Germinal center (tissue), 1 donor: ENCODE measurements around the gene AP2M1.
A peak's percentile ranks its signal among the peaks of the same experiment; 100 is the strongest.

Experiments
- DNase-seq: peaks from one replicate; pipeline ENCODE4 v3.0.0; 2012; ENCODE audit warnings: mixed read lengths, low spot score

AP2M1 gene

DNA sequence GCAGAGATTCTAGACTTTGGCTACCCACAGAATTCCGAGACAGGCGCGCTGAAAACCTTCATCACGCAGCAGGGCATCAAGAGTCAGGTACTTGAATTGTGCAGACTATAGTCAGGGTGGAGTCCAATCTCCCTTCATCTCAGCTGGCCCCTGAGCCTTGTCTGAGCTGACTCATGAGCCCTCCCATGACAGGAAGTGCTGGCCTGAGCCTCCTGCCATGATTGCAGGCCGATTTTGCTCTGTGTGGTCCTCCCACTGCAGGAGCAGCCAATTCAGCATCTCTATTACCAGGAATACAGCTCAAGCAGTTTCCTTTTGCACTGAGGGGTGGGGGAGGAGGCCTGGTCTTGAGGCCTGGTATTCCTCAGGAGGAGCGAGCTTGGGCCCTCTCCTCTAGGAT lies 5.5 kb downstream of the AP2M1 start:
- DNase-seq: no peak

DNA sequence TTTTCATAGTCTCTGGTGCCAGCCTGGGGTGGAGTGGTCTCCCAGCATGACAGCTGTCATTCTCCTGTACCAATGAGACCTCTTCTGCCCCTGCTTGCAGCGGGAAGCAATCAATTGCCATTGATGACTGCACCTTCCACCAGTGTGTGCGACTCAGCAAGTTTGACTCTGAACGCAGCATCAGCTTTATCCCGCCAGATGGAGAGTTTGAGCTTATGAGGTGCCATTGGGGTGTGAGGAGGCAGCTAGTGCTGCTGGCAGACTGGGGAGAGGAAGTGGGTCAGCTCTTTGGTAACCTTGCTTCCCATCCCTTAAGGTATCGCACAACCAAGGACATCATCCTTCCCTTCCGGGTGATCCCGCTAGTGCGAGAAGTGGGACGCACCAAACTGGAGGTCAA lies 6.9 kb downstream of the AP2M1 start:
- DNase-seq: no peak

DNA sequence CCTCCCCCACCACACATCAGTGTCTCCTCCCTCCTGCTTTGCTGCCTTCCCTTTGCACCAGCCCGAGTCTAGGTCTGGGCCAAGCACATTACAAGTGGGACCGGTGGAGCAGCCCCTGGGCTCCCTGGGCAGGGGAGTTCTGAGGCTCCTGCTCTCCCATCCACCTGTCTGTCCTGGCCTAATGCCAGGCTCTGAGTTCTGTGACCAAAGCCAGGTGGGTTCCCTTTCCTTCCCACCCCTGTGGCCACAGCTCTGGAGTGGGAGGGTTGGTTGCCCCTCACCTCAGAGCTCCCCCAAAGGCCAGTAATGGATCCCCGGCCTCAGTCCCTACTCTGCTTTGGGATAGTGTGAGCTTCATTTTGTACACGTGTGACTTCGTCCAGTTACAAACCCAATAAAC lies 9.0 kb downstream of the AP2M1 start:
- DNase-seq: no peak

DNA sequence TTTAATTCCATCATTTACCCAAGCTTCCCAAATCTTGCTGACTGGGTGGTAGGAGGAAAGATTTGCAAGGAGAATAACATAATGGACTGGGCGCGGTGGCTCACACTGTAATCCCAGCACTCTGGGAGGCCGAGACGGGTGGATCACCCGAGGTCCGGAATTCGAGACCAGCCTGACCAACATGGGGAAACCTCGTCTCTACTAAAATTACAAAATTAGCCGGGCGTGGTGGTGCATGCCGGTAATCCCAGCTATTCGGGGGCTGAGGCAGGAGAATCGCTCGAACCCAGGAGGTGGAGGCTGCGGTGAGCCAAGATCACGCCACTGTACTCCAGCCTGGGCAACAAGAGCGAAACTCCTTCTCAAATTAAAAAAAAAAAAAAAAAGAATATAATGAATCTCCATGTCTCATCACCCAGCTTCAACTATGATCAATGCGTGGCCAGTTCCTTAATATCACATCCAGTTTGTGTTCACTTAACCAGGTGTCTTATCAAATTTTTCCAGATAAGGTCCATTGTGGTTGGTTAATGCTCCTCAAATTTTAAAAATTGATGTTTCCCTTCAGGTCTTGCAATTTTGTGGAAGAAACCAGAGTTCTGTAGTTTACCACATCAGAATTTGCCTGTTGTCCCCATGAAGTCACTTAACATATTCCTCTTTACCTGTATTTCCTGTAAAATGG lies 10.0 kb downstream of the AP2M1 start:
- DNase-seq: no peak

DNA sequence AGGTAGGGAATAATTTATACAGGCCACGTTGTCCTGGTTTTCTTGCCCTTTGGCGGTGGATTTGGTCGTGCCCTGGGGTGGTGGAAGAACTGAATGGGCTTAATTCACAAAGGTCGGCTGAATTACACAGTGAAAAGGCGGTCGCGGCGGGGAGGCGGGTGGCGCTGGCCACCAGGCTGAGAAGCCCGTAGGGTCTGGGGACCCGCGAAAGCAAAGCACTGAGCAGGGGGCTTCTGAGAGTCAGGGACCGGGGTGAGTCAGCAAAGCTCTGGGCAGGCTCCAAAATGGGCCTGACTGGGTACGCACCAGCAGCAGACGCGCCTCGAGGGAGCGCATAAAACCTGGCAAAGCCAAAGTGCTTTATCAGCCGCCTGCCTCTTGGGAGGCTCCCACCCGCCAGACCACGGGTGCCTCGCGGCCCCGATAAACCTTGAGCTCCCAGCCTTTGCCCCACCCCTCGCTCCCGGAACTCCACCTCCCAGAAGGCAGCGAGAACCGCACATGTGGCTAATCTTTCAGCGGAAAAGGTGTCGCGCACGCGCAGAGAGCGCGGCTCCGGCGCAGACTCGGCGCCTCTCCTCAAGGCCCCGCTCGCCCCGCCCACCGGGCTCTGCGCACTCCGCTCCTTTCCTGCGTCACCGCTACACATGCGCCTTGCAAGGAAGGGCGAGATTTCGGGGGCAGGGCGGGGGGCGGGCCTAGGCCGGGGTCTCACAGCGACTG lies 11.0 kb downstream of the AP2M1 start:
- peak; percentile 98 for DNase-seq

DNA sequence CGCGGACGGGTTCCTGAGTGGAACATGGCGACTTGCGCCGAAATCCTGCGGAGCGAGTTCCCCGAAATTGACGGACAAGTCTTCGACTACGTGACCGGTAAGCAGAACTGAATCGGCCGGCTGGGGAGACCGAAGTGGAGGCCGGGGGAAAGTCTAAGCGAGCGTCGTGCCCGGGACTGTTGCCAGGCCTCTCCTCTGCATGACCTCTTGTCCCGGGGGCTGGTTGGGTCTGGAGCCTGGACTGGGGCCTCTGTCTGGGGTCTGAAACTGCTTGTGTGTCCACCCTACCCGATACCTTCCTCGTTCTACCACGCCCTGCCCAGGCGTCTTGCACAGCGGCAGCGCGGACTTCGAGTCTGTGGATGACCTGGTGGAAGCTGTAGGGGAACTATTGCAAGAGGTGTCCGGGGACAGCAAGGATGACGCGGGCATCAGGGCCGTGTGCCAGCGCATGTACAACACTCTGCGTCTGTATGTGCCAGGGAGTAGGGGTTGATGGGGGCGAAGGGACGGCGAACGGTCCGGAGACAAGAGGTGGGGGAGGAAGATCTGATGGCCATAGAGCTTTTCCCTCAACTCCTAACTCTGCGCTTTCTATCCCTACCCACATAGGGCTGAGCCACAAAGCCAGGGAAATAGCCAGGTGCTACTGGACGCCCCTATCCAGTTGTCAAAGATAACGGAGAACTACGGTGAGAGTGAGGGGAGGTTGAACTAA lies 11.7 kb downstream of the AP2M1 start, which contains the start of gene ABCF3:
Gene ABCF3 (plus strand): TSS at position 16 of the 718 bp plus-strand sequence. CDS start 9 bp downstream, at position 25.
- DNase-seq: peak; percentile 22

DNA sequence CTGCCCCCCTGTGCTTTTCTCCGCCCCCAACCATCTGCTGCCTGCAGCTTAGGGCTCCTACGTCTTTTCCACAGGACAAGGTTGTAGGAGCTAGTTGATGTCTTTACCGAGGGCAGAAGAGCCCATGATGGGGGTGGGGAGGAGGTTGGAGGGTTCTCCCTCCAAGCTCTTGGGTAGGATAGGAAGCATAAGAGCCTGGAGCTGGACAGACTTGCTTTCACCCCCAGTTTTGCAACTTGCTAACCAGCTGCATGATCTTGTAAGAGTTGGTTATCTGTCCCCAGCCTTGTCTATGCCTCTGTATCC lies 12.2 kb downstream of the AP2M1 start:
- no peak for DNase-seq

DNA sequence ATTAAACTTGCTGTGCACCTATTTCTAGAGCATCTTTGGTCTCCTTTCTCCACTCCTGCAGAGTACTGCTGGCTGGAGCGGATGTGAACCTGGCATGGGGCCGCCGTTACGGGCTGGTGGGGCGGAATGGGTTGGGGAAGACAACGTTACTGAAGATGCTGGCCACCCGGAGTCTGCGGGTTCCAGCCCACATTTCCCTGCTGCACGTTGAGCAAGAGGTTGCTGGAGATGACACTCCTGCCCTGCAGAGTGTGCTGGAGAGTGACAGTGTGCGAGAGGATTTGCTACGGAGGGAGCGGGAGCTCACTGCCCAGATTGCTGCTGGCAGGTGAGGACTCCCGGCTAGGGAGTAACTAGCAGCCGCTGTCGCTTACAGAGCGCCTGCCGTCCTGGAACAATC lies 13.4 kb downstream of the AP2M1 start:
- DNase-seq: no peak

DNA sequence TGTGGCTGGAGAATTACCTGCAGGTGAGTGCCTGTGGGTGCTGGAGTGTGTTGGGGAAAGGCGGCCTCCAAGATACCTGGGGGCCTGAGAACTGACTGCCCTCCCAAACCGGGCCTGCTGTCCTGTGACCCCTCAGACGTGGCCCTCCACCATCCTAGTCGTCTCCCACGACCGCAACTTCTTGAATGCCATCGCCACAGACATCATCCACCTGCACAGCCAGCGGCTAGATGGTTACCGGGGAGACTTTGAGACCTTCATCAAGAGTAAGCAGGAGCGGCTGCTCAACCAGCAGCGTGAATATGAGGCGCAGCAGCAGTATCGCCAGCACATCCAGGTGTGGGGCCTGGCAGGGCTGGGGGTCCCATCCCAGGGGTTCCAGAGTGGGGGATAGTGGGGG lies 14.8 kb downstream of the AP2M1 start:
- DNase-seq: no peak

DNA sequence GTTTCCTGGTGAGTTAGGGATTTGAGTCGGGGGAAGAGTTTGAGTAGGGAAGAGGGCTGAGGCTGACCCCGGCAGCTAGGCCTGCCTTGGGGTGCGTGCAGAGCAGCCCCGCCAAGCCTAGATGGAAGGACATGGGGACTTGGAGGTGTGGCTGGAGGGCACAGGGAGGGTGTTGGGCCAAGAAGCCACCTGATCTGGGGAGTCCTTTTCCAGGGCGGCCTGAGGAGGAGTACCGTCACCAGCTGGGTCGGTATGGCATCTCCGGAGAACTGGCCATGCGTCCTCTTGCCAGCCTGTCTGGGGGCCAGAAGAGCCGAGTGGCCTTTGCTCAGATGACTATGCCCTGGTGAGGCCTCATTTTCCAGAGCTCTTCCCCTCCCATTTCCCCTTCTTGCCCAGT lies 18.2 kb downstream of the AP2M1 start:
- DNase-seq: no peak

DNA sequence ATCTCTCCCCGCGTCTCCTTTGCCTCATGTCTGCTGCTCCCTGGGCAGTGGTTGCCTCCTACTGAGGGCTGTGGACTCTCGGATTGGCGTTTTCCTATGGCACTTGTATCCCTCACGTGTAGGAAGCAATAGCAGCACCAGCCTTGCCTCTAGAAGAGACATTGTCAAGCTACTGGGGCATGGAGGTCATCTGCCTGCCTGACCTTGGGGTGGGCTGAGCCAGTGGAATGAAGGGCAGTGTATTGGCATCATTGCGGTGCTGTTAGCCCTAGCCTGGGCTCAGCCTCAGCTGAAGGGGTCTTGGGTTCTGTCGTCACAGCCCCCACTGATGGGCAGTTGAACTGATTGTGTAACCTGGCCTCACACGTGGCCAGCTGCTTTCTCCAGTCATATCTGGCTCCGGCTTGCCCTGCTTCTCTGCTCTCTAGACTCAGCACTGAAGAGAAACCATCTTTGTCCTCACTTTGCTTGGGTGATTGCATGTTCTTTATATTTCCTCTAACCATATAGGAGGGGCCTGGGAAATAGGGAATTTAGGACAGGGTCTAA lies 19.4 kb downstream of the AP2M1 start:
- DNase-seq: no peak

DNA sequence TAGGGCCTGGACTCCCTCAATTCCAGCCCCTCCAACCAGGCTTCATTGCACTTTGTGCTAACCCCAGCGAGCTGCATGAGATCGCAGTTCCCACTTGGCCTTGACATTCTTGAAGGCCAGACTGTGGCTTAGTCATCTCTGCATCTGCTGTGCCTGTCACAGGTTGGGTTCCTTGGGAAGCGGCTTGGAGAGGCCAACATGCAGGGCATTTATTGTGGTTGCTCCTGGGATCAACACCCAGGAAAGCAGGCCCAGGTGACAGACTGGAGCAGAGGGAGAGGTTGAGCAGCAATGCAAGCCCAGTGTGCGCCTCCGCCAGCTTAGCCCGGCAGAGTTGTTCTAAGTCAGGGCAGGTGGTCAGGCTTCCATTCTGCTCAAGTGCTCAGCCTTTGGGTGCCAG lies 21.9 kb downstream of the AP2M1 start:
- DNase-seq: no peak

DNA sequence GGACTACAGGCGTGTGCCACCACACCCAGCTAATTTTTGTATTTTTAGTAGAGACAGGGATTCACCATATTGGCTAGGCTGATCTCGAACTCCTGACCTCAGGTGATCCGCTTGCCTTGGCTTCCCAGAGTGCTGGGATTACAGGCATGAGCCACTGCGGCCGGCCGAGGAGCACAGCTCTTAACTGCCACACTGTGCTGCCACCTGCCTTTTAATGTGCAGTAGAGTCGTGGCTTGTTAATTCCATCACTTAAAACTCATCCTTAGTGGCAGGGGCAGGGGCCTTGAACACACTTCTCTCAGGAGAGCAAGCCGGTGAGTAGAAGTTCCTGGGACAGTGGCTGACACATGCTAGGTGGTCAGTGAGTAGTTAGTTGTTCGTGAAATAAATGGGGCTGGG lies 23.9 kb downstream of the AP2M1 start:
- DNase-seq: no peak

DNA sequence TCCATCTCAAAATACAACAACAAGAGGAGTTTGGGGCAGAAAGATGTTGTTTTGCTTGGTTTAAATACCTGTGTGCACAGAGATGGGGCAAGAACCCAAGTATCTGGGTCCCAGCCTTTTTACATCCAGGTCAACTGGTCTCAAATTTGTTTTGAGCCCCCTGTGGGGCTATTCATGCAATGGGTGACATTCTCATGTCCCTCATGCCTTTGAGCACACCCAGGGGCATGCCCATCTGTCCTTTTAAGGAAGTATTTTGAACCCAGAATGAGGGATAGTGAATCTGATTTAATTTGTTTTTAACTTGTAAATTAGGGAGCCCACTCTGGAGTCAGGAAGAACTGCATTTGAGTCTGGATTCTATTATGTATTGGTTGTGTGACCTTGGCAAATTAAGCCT lies 26.2 kb downstream of the AP2M1 start:
- DNase-seq: no peak

DNA sequence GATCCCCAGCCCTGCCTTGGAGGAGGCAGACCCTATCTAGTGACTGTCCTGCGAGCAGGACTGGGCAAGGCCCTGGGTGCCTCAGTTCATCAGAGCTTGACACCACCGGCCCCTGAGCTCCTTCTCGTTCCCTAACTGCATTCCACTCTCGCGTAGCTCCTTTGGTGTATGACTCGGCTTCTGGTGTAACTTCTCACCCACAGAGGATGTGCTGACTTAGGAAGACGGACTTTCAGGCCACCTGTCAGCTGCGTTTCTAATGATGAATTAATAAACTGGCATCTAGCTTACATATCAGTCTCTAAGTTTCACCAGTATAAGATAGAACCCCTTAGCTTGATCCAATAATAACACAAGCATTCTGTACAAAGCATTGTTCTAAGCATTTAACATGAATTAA lies 28.9 kb downstream of the AP2M1 start:
- DNase-seq: no peak

DNA sequence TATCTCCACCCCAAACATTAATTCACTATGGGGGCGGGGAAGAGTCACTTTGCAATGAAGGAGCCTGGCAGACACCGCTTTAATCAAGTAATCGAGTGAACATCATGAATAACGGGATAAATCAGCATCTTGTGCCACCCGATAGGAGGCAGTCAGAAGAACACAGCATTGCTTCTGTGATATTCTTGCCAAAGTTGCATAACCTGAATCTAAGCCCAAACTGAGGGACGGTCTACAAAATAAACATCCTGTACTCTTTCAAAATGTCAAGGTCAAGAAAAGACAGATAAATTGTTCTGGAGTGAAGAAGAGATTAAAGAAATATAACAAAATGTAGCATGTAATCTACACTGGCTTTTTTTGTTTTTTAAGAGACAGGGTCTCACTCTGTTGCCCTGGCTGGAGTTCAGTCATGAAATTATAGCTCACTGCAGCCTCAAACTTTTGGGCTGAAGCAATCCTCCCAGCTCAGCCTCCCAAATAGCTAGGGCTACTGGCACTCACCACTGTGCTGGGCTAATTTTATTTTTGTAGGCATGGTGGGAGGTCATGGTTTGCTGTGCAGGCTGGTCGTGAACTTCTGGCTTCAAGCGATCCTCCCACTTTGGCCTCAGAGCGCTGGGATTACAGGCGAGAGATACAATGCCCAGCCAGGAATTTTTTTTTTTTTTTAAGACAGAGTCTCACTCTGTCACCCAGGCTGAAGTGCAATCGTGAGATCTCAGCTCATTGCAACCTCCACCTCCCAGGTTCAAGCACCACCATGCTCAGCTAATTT lies 34.7 kb downstream of the AP2M1 start:
- no peak for DNase-seq

DNA sequence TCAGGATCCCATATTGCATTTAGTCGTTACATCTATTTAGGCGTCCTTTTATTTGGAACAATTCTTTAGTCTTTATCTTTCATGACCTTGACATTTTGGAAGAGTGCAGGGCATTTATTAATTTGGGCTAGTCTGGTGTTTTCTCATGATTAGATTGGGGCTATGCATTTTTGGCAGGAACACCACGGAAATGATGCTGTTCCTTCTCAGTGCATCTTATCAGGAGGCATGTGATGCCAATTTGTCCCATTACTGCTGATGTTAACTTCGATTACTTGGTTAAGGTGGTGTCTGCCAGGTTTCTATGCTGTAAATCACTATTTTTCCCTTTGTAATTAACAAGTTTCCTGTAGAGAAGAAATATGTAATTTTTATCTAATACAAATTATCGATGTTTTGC lies 36.6 kb downstream of the AP2M1 start:
- no peak for DNase-seq

DNA sequence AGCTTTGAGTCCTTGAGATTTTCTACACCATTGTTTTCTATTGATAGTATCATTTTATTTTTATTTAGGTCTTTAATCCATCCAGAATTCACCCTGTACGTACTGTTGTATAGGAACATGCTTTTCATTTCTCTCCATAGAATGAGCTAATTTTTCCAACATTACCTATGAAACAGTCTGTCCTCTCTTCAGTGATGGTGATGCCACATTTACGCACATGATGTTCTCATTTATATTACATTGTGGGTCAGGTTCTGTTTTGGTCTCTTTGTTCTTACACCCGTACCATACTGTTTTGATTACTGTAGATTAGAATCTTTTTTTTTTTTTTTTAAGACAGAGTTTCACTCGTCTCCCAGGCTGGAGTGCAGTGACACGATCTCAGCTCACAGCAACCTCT lies 37.1 kb downstream of the AP2M1 start:
- no peak for DNase-seq

DNA sequence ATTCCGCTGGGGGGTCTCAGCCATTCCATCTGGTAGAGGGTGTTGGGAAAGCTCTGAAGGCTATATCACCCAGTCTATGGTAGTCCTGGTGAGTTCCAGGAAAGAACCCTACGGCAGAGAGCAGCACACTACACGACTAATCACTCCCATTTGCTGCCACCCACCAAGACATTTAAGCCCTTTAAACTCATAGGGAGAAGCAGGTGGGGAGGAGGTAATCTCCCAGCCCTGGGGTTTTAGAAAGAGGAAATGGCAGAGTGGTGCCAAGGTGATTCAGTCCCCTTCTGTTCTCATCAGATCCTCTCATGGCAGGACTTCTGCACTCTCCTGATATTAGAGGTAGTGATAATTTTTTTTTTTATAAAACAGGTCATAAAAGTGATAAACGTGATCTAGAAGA lies 44.2 kb downstream of the AP2M1 start:
- no peak for DNase-seq

DNA sequence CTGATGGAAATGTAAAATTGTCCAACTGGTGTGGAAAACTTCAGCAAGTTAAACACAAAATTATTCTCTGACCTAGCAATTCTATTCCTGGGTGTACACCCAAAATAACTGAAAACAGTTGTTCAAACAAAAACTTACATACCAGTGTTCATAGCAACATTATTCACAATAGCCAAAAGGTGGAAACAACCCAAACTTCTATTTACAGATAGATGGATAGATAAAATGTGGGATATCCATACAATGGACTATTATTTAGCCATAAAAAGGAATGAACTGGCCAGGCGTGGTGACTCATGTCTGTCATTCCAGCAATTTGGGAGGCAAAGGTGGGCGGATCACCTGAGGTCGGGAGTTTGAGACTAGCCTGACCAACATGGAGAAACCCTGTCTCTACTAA lies 47.9 kb downstream of the AP2M1 start:
- DNase-seq: no peak

DNA sequence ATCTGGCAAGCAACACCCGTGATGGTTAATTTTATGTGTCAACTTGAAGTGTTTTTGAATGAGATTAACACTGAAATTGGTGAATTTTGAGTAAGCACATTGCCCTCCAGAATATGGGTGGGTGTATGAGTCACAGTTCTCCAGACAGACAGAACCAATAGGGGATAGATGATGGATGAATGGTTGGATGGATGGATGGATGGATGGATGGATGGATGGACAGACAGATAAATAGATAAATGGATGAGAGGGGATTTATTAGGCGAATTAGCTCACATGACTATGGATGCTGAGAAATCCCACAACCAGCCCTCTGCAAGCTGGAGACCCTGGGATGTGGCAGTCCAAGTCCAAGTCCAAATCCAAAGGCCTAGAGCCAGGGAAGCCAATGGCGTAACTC lies 49.3 kb downstream of the AP2M1 start:
- DNase-seq: no peak

DNA sequence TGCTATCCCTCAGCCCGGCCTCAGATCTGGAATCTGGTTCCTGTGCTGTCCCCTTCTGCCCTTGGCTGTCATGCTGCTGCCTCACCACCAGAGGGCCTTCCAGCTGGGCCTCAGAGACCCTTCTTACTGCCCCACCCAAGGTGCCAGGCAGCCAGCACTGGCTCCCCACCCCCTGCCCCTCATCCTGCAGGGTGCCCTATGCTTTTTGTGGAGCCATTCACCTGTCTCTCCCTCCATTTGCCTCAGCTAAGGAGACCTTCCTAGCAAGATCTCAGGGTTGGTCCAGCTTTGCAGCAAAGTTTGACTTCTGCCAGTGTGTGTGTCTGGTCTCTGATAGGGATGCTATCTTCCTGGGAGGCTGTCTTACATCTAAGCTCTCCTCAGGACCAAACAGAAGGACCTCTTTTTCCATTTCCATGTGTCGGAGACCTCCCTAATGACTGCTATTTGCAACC lies 52.9 kb downstream of the AP2M1 start:
- peak; percentile 76 for DNase-seq
